HepG2 (cell line): ENCODE results near the gene KCNH8. TPM values are rescaled to one million over a fixed set of nuclear protein-coding genes. Genes with fewer than 3 reads are reported as not detected.

ENCODE experiments used
- ATAC-seq: fragments of 200-7000 bp; cut with Tn5 transposase; 3 replicates; pipeline ENCODE4 v1.9.1; 2020; ENCODE audit warnings: mild to moderate bottlenecking, moderate library complexity
- BruUV-seq: library from RNA; stranded (reverse); fragments of 400-500 nt; replicated peaks from 2 replicates; lab custom pipeline; 2021; lab: Mats Ljungman, UMichigan
- CTCF ChIA-PET: fragments of 300-600 bp; formaldehyde crosslinking; extraction: SDS; loops from one replicate; lab custom pipeline; 2021; ENCODE audit warnings: low total read pairs, inconsistent platforms, low intra/inter-chr PET ratio; lab: Yijun Ruan, JAX
- POLR2A ChIA-PET: fragments of 350-600 bp; sonication (Branson Sonifier 250); formaldehyde crosslinking; loops from one replicate; lab custom pipeline; 2020; ENCODE audit warnings: antibody characterized with exemption, inconsistent platforms; lab: Yijun Ruan, JAX
- DNase-seq: peaks from one replicate; pipeline ENCODE4 v3.0.0-alpha.2; 2015; ENCODE audit warnings: low spot score
- FAIRE-seq: peaks from 3 replicates; lab custom pipeline; 2011; peaks lifted over from hg19 to GRCh38; lab: Jason Lieb, UNC
- H2AFZ ChIP-seq: one replicate; pipeline ENCODE4 v1.6.1; 2011; ENCODE audit warnings: low read length, inconsistent platforms
- H3K27ac ChIP-seq: fragments of 300-600 bp; 3 replicates; pipeline ENCODE4 v1.8.0; 2011; ENCODE audit warnings: mixed run types, mild to moderate bottlenecking, mixed read lengths, low read length, inconsistent platforms; ENCODE audit not compliant: insufficient read depth; ENCODE audit errors: extremely low read length
- H3K27me3 ChIP-seq, 2 experiments: fragments of 200-600 bp in 1 of 2; 2 replicates in 1 of 2; 3 replicates in 1 of 2; pipeline versions ENCODE4 v1.6.0 to v1.8.0; 2011; ENCODE audit warnings: low read length in 2 of 2, mild to moderate bottlenecking in 2 of 2, moderate library complexity in 2 of 2, inconsistent platforms in 1 of 2; ENCODE audit not compliant: insufficient read depth in 2 of 2, control insufficient read depth in 1 of 2
- H3K36me3 ChIP-seq, 2 experiments: fragments of 200-600 bp in 1 of 2; replicated peaks in 1 of 2; 2 replicates in 1 of 2; 3 replicates in 1 of 2; pipeline versions ENCODE4 v1.5.1 to v1.8.0; 2011; ENCODE audit warnings: low read length in 2 of 2, inconsistent platforms in 1 of 2; ENCODE audit not compliant: insufficient read depth in 2 of 2, control insufficient read depth in 1 of 2
- H3K4me1 ChIP-seq: 2 replicates; pipeline ENCODE4 v1.5.1; 2012; ENCODE audit warnings: low read length, inconsistent platforms; ENCODE audit not compliant: insufficient read depth
- H3K4me2 ChIP-seq: 2 replicates; pipeline ENCODE4 v1.6.0; 2011; ENCODE audit warnings: low read depth, low read length, inconsistent platforms
- H3K4me3 ChIP-seq, 3 experiments: fragments of 200-600 bp in 1 of 3; sonication (generic), shearing (Covaris generic) in 1 of 3; replicated peaks in 1 of 3; 2 replicates each; pipeline ENCODE4 v1.5.1; 2011 to 2016; ENCODE audit warnings: low read length in 3 of 3, inconsistent platforms in 2 of 3, low read depth in 2 of 3, mild to moderate bottlenecking in 2 of 3, control low read depth in 1 of 3, mixed read lengths in 1 of 3; ENCODE audit not compliant: insufficient read depth in 1 of 3
- H3K79me2 ChIP-seq: one replicate; pipeline ENCODE4 v1.6.1; 2011; ENCODE audit warnings: low read length, inconsistent platforms; ENCODE audit not compliant: insufficient read depth
- H3K9ac ChIP-seq: 2 replicates; pipeline ENCODE4 v1.6.0; 2011; ENCODE audit warnings: mild to moderate bottlenecking, low read depth, low read length, inconsistent platforms; ENCODE audit not compliant: insufficient read depth
- H3K9me3 ChIP-seq: 2 replicates; pipeline ENCODE4 v1.5.1; 2012; ENCODE audit warnings: mild to moderate bottlenecking, low read length
- H4K20me1 ChIP-seq: 2 replicates; pipeline ENCODE4 v1.6.0; 2011; ENCODE audit warnings: inconsistent platforms, mild to moderate bottlenecking, low read length, moderate library complexity; ENCODE audit not compliant: insufficient read depth
- ETV6 ChIP-seq: sonication (generic); formaldehyde crosslinking; conservative IDR thresholded peaks from 2 replicates; pipeline ENCODE4 v1.4.0; 2020; ENCODE audit warnings: missing genetic modification reagents
- KDM4B ChIP-seq: sonication (generic); formaldehyde crosslinking; IDR thresholded peaks from 2 replicates; pipeline ENCODE4 v1.4.0; 2020; ENCODE audit warnings: missing genetic modification reagents
- MYNN ChIP-seq: sonication (generic); formaldehyde crosslinking; IDR thresholded peaks from 2 replicates; pipeline ENCODE4 v1.4.0; 2020; ENCODE audit warnings: mild to moderate bottlenecking, low read depth, missing genetic modification reagents
- RFX3 ChIP-seq: IDR thresholded peaks from 2 replicates; pipeline ENCODE4 v1.6.1; 2016; ENCODE audit warnings: missing biosample characterization, missing genetic modification reagents
- SNAPC2 ChIP-seq: sonication (generic); formaldehyde crosslinking; IDR thresholded peaks from 2 replicates; pipeline ENCODE4 v1.8.1; 2022; ENCODE audit warnings: mild to moderate bottlenecking, missing genetic modification reagents
- ZBTB43 ChIP-seq: sonication (generic); formaldehyde crosslinking; conservative IDR thresholded peaks from 2 replicates; pipeline ENCODE4 v1.4.0; 2020; ENCODE audit warnings: missing genetic modification reagents
- ZNF264 ChIP-seq: sonication (generic); formaldehyde crosslinking; IDR thresholded peaks from 2 replicates; pipeline ENCODE4 v1.4.0; 2020; ENCODE audit warnings: missing genetic modification reagents
- ZNF317 ChIP-seq: sonication (generic); formaldehyde crosslinking; IDR thresholded peaks from 2 replicates; pipeline ENCODE4 v1.5.0; 2020; ENCODE audit warnings: mild to moderate bottlenecking, missing genetic modification reagents
- ZNF335 ChIP-seq: sonication (generic); formaldehyde crosslinking; IDR thresholded peaks from 2 replicates; pipeline ENCODE4 v1.4.0; 2020; ENCODE audit warnings: missing genetic modification reagents
- ZNF589 ChIP-seq: sonication (generic); formaldehyde crosslinking; conservative IDR thresholded peaks from 2 replicates; pipeline ENCODE4 v1.8.0; 2022; ENCODE audit warnings: mild to moderate bottlenecking, moderate library complexity, missing genetic modification reagents
- WGBS: methylation state at CpG from one replicate; pipeline ENCODE4 v1.1.6; 2017; ENCODE audit warnings: low lambda C conversion rate; 5-methylcytosine and 5-hydroxymethylcytosine counted together
- in situ Hi-C: cut with HindIII; loops from 2 replicates; pipeline ENCODE4 v1.10.0; 2017; ENCODE audit warnings: low pct_unique_long_range_greater_than_20kb; ENCODE audit not compliant: extremely low pct_ligation_motif_present
- intact Hi-C: fragments of 100-400 bp; cut with micrococcal nuclease; formaldehyde crosslinking; loops from one replicate; pipeline ENCODE4 v1.10.0; 2022; ENCODE audit not compliant: unreplicated experiment
- polyA plus RNA-seq, 8 experiments: library from polyadenylated mRNA; depleted of rRNA in 3 of 8; stranded (reverse) in 7 of 8; unstranded in 1 of 8; fragments of >200 nt; fragmentation: Illumina TruSeq in 4 of 8; extraction: Trizol in 4 of 8; gene quantifications; 2 replicates each; pipeline versions ENCODE4 v1.2.1 to v1.2.3, GENCODE V29; 2011 to 2016; ENCODE audit warnings: low read depth in 4 of 8, missing spikeins in 1 of 8, mixed read lengths in 1 of 8; ENCODE audit not compliant: insufficient read depth in 1 of 8
- total RNA-seq, 5 experiments: library from RNA; depleted of rRNA; stranded (reverse); fragments of >200 nt; fragmentation: Illumina TruSeq; extraction: Trizol; gene quantifications; 2 replicates each; pipeline ENCODE4 v1.2.3, GENCODE V29; 2016; ENCODE audit warnings: low read depth in 1 of 5
- TF ChIP-seq, protein P1 (sequence below): sonication (generic); formaldehyde crosslinking; IDR thresholded peaks from 2 replicates; pipeline ENCODE4 v1.4.0; 2020; ENCODE audit warnings: low read depth, mild to moderate bottlenecking, missing genetic modification reagents
- TF ChIP-seq, protein P2 (sequence below): sonication (generic); formaldehyde crosslinking; conservative IDR thresholded peaks from 2 replicates; pipeline ENCODE4 v1.8.0; 2022; ENCODE audit warnings: mild to moderate bottlenecking, moderate library complexity, missing genetic modification reagents

KCNH8 gene
- total and polyA plus RNA-seq, 2 of the 13 experiments (the other 11 are each of a cell fraction or from before 2014, with no cell fraction given): 0.04 TPM; not detected in 1

- FAIRE-seq: no peak
- H2AFZ ChIP-seq: no peak overlapping the region
- H3K4me2 ChIP-seq: no peak overlapping the region
- no peaks in the 10 kb centered on the region for H4K20me1 ChIP-seq
- no peaks in the 10 kb centered on the region for H3K79me2 ChIP-seq
- 9% methylated on average over 3 of the region's 3 CpGs for WGBS
- H3K27ac ChIP-seq: no peak overlapping the region
- intact Hi-C loops: no loop called here
- CTCF ChIA-PET: no interaction called here
- peaks cover 58% of the 10 kb centered on the region for H3K9me3 ChIP-seq
- TF ChIP-seq ZBTB43: no peak
- TF ChIP-seq ZNF264 (CRISPR knock-in tag): no peak
- TF ChIP-seq ZNF317 (CRISPR knock-in tag): no peak
- TF ChIP-seq, protein P1, sequence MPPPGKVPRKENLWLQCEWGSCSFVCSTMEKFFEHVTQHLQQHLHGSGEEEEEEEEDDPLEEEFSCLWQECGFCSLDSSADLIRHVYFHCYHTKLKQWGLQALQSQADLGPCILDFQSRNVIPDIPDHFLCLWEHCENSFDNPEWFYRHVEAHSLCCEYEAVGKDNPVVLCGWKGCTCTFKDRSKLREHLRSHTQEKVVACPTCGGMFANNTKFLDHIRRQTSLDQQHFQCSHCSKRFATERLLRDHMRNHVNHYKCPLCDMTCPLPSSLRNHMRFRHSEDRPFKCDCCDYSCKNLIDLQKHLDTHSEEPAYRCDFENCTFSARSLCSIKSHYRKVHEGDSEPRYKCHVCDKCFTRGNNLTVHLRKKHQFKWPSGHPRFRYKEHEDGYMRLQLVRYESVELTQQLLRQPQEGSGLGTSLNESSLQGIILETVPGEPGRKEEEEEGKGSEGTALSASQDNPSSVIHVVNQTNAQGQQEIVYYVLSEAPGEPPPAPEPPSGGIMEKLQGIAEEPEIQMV (CRISPR knock-in tag): no peak
- no peak for TF ChIP-seq KDM4B (CRISPR knock-in tag)
- TF ChIP-seq SNAPC2: no peak
- no peak for TF ChIP-seq ETV6 (CRISPR knock-in tag)
- no peak for TF ChIP-seq MYNN (CRISPR knock-in tag)
- no peak for TF ChIP-seq RFX3 (CRISPR knock-in tag)
- TF ChIP-seq ZNF335 (CRISPR knock-in tag): no peak
- TF ChIP-seq ZNF589: no peak
- TF ChIP-seq, protein P2, sequence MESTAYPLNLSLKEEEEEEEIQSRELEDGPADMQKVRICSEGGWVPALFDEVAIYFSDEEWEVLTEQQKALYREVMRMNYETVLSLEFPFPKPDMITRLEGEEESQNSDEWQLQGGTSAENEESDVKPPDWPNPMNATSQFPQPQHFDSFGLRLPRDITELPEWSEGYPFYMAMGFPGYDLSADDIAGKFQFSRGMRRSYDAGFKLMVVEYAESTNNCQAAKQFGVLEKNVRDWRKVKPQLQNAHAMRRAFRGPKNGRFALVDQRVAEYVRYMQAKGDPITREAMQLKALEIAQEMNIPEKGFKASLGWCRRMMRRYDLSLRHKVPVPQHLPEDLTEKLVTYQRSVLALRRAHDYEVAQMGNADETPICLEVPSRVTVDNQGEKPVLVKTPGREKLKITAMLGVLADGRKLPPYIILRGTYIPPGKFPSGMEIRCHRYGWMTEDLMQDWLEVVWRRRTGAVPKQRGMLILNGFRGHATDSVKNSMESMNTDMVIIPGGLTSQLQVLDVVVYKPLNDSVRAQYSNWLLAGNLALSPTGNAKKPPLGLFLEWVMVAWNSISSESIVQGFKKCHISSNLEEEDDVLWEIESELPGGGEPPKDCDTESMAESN (CRISPR knock-in tag): no peak
- POLR2A ChIA-PET: no interaction called here
- no peak overlapping the region for H3K9ac ChIP-seq
- H3K4me1 ChIP-seq: no peaks in the 10 kb centered on the region
- BruUV-seq: no TSS peak
- no peak for DNase-seq
- no peaks in the 10 kb centered on the region for H3K36me3 ChIP-seq
- H3K4me3 ChIP-seq: no peak overlapping the region
- no peaks in the 10 kb centered on the region for H3K27me3 ChIP-seq
- in situ Hi-C loops: no loop called here
- ATAC-seq: no peak
Measured at GRCh38 chr3:19457449-19457848, 309.1 kb downstream of the KCNH8 start.
